Activated CD8-positive, alpha-beta T cell treated with anti-CD3 and anti-CD28 coated beads for 36 hours (primary cell): ENCODE data around the gene SHROOM2. TPM values are rescaled to one million over a fixed set of nuclear protein-coding genes. Genes with fewer than 3 reads are reported as not detected.

Source experiments
- ATAC-seq: fragments of 200-7000 bp; cut with Tn5 transposase; one replicate; pipeline ENCODE4 v1.10.0; 2021; ENCODE audit warnings: mild to moderate bottlenecking, moderate library complexity
- CTCF ChIA-PET: fragments of 350-600 bp; sonication (Branson Sonifier 250); formaldehyde crosslinking; loops from one replicate; lab custom pipeline; 2021; ENCODE audit warnings: antibody characterized with exemption; lab: Charles Lee
- POLR2A ChIA-PET: fragments of 350-600 bp; sonication (Branson Sonifier 250); formaldehyde crosslinking; loops from one replicate; lab custom pipeline; 2021; ENCODE audit warnings: antibody characterized with exemption; lab: Charles Lee
- DNase-seq: peaks from one replicate; pipeline ENCODE4 v3.0.0-alpha.2; 2020
- H3K27ac Mint-ChIP-seq: one replicate; pipeline ENCODE4 v1.8.0; 2021; ENCODE audit warnings: mild to moderate bottlenecking, mixed read lengths
- H3K27me3 Mint-ChIP-seq: one replicate; pipeline ENCODE4 v1.8.0; 2021; ENCODE audit warnings: mixed read lengths
- H3K36me3 Mint-ChIP-seq: one replicate; pipeline ENCODE4 v1.8.0; 2021; ENCODE audit warnings: low read depth, mixed read lengths
- H3K4me1 Mint-ChIP-seq: one replicate; pipeline ENCODE4 v1.8.0; 2021; ENCODE audit warnings: low read depth, mixed read lengths
- H3K4me3 Mint-ChIP-seq: one replicate; pipeline ENCODE4 v1.8.0; 2021; ENCODE audit warnings: mild to moderate bottlenecking, moderate library complexity, mixed read lengths
- H3K9me3 Mint-ChIP-seq: one replicate; pipeline ENCODE4 v1.8.0; 2021; ENCODE audit warnings: mixed read lengths
- CTCF ChIP-seq: fragments of 200-600 bp; IDR thresholded peaks from one replicate; pipeline ENCODE4 v1.8.0; 2022; ENCODE audit warnings: antibody characterized with exemption, mild to moderate bottlenecking
- intact Hi-C: fragments of 100-400 bp; cut with micrococcal nuclease; formaldehyde crosslinking; loops from one replicate; pipeline ENCODE4 v1.10.0; 2022
- total RNA-seq, 2 experiments: library from RNA; stranded (reverse); gene quantifications; one replicate each; pipeline ENCODE4 v1.2.3, GENCODE V29; 2021

The SHROOM2 gene
- total RNA-seq, 2 experiments from 2014 or later = not detected

DNA sequence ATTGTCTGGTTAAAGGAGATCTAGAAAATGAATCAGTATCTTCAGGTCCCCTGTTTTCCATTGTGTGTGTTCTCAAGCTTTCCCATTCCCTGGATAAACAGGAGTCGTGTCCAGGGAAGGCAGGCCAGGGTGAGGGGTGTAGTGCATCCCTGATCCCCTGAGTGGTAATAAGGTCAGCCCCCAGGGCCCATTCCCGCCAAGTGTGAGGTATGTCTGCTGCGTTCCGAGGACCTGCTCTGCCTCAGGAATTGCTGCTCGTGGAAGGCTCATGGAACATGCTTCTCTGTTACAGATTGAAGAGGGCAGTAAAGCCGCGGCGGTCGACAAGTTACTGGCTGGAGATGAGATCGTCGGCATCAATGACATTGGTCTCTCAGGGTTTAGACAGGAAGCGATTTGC is 87.1 kb downstream of the SHROOM2 start:
- TF ChIP-seq CTCF = no peak

DNA sequence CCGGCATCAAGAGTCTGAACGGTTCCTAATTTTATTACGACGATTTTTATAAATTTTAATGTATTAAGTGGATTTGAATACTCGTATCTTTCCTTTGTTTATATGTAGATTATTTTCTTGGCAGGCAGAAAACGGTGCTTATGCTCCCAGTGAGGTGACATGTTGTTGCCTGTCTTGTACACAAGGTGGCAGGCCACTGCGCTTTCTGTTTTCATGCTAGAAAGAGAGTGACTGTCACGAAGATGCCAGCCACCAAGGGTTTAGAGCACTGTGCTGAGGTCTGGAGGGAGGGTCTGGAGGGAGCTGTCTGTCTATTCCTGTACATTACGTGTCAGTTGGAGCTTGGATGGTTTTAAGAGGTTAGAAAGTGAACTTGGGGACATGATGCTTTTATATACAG is 87.7 kb downstream of the SHROOM2 start:
- ChIA-PET CTCF (interaction anchor here (1.0 kb wide), 2 partner anchors 16 to 20 kb away, joined by 3 read pairs; no protein-coding TSS in a partner anchor), POLR2A (no interaction called here)
- peak; percentile 44 for TF ChIP-seq CTCF
- intact Hi-C loops = loop anchor here (5.0 kb wide), 1 partner anchor 243 kb away; no protein-coding TSS in a partner anchor
- Mint-ChIP-seq H3K4me1 (peaks cover 7% of the 10 kb centered on the region), H3K27me3 (peaks cover 9% of the 10 kb centered on the region), H3K9me3 (no peaks in the 10 kb centered on the region), H3K36me3 (no peaks in the 10 kb centered on the region), H3K27ac (no peak overlapping the region), H3K4me3 (no peak overlapping the region)
- ATAC-seq = peak; percentile 69
- DNase-seq = peak; percentile 52

More for the DNA sequence above, 87.1 kb downstream of the SHROOM2 start:
- Mint-ChIP-seq H3K27me3 (peaks cover 9% of the 10 kb centered on the region), H3K27ac (no peak overlapping the region), H3K36me3 (no peaks in the 10 kb centered on the region), H3K9me3 (no peaks in the 10 kb centered on the region), H3K4me1 (peaks cover 7% of the 10 kb centered on the region), H3K4me3 (no peak overlapping the region)
- ChIA-PET CTCF (interaction anchor here (0.6 to 1.0 kb wide), 3 partner anchors 16 to 461 kb away, joined by 3 read pairs; no protein-coding TSS in a partner anchor), POLR2A (no interaction called here)
- DNase-seq (no peak), ATAC-seq (no peak)
- intact Hi-C loops = loop anchor here (5.0 kb wide), 1 partner anchor 244 kb away; no protein-coding TSS in a partner anchor

GRCh38 chrX:9874483-9874882 is 88.3 kb downstream of the SHROOM2 start:
- CTCF ChIA-PET = interaction anchor here (1.0 kb wide), 1 partner anchor 19 kb away, joined by 3 read pairs; no protein-coding TSS in a partner anchor
- H3K4me3 Mint-ChIP-seq = no peak overlapping the region
- intact Hi-C loops = loop anchor here (5.0 kb wide), 1 partner anchor 243 kb away; no protein-coding TSS in a partner anchor
- H3K36me3 Mint-ChIP-seq = no peaks in the 10 kb centered on the region
- H3K9me3 Mint-ChIP-seq = no peaks in the 10 kb centered on the region
- POLR2A ChIA-PET = no interaction called here
- DNase-seq = no peak
- no peak for ATAC-seq
- H3K27me3 Mint-ChIP-seq = peaks cover 9% of the 10 kb centered on the region
- TF ChIP-seq CTCF = no peak
- H3K27ac Mint-ChIP-seq = no peak overlapping the region
- peaks cover 7% of the 10 kb centered on the region for H3K4me1 Mint-ChIP-seq

- Mint-ChIP-seq H3K4me3 (no peak overlapping the region), H3K27me3 (peaks cover 9% of the 10 kb centered on the region), H3K4me1 (peaks cover 7% of the 10 kb centered on the region), H3K9me3 (no peaks in the 10 kb centered on the region), H3K36me3 (no peaks in the 10 kb centered on the region), H3K27ac (no peak overlapping the region)
- CTCF ChIA-PET = interaction anchor here (0.7 to 1.5 kb wide), 4 partner anchors 10 to 244 kb away, joined by 3 to 5 read pairs (median 3); no protein-coding TSS in a partner anchor
- DNase-seq (no peak), ATAC-seq (no peak)
- intact Hi-C loops = no loop called here
- POLR2A ChIA-PET = no interaction called here
- TF ChIP-seq CTCF = no peak
Measured at GRCh38 chrX:9875801-9876200, 89.6 kb downstream of the SHROOM2 start.

- no peak overlapping the region for H3K27ac Mint-ChIP-seq
- peaks cover 9% of the 10 kb centered on the region for H3K27me3 Mint-ChIP-seq
- intact Hi-C loops = no loop called here
- ChIA-PET CTCF (interaction anchor here (0.7 to 1.5 kb wide), 4 partner anchors 10 to 244 kb away, joined by 3 to 5 read pairs (median 3); no protein-coding TSS in a partner anchor), POLR2A (no interaction called here)
- no peaks in the 10 kb centered on the region for H3K9me3 Mint-ChIP-seq
- peaks cover 7% of the 10 kb centered on the region for H3K4me1 Mint-ChIP-seq
- DNase-seq (no peak), ATAC-seq (no peak)
- no peaks in the 10 kb centered on the region for H3K36me3 Mint-ChIP-seq
- no peak for TF ChIP-seq CTCF
- no peak overlapping the region for H3K4me3 Mint-ChIP-seq
Measured at GRCh38 chrX:9876201-9876600, 90.0 kb downstream of the SHROOM2 start.
